GM21786 (cell line): Measurements from ENCODE around the gene CENPL.
"Not testable (repeated sequence)": the region's sequence is repeated elsewhere in the genome, so short reads cannot be mapped to it uniquely, and the experiment has no call there.

Experiments
- ATAC-seq: cut with Tn5 transposase; IDR thresholded peaks from one replicate; pipeline ENCODE4 v1.9.1; 2021; ENCODE audit not compliant: unreplicated experiment

CENPL gene

GRCh38 chr1:173824315-173825081 lies at the start of gene CENPL, which contains the start of gene DARS2:
TSS of gene CENPL (minus strand) at chr1:173824883. CDS start at chr1:173811299, 13,584 bp downstream.
TSS of gene DARS2 (plus strand) at chr1:173824673. CDS start at chr1:173825230, 557 bp downstream.
- peak; percentile 91 for ATAC-seq

GRCh38 chr1:173871500-173871899 lies 46.8 kb upstream of the CENPL start:
- no peak for ATAC-seq

GRCh38 chr1:173871091-173871490 lies 46.4 kb upstream of the CENPL start:
- ATAC-seq, result no peak

- peak; percentile 25 for ATAC-seq
Observed at GRCh38 chr1:173870252-173871075, 45.8 kb upstream of the CENPL start.

GRCh38 chr1:173869021-173869359 lies 44.3 kb upstream of the CENPL start:
- ATAC-seq, result no peak

GRCh38 chr1:173868266-173869020 lies 43.8 kb upstream of the CENPL start, which contains the start of gene ZBTB37:
TSS of gene ZBTB37 (plus strand) at chr1:173868380. CDS start at chr1:173870226, 1,846 bp downstream.
- peak; percentile 57 for ATAC-seq

- ATAC-seq, result peak; percentile 64
Observed at GRCh38 chr1:173867753-173868265, 43.1 kb upstream of the CENPL start, which contains the start of gene GAS5. TSS of gene GAS5 (minus strand) at chr1:173867989.

GRCh38 chr1:173867141-173867752 lies 42.6 kb upstream of the CENPL start:
- no peak for ATAC-seq

- no peak for ATAC-seq
Observed at GRCh38 chr1:173866413-173867115, 41.9 kb upstream of the CENPL start.

- ATAC-seq, result no peak
Observed at GRCh38 chr1:173865468-173866164, 40.9 kb upstream of the CENPL start.

- no peak for ATAC-seq
Observed at GRCh38 chr1:173864179-173864867, 39.6 kb upstream of the CENPL start.

- no peak for ATAC-seq
Observed at GRCh38 chr1:173863224-173864161, 38.8 kb upstream of the CENPL start.

GRCh38 chr1:173862769-173863223 lies 38.1 kb upstream of the CENPL start:
- no peak for ATAC-seq

GRCh38 chr1:173862146-173862768 lies 37.6 kb upstream of the CENPL start:
- not testable (repeated sequence) for ATAC-seq

- ATAC-seq, result no peak
Observed at GRCh38 chr1:173861731-173862145, 37.1 kb upstream of the CENPL start.

GRCh38 chr1:173860065-173860464 lies 35.4 kb upstream of the CENPL start:
- no peak for ATAC-seq

- not testable (repeated sequence) for ATAC-seq
Observed at GRCh38 chr1:173859547-173859946, 34.9 kb upstream of the CENPL start.
